SK-N-SH treated with all-trans-retinoic acid at 6 μM for 48 hours (cell line): Measurements from ENCODE around the gene TRABD2A.

Experiments
- ARNTL ChIP-seq: fragments of 450-650 bp; formaldehyde crosslinking; IDR thresholded peaks from 2 replicates; pipeline ENCODE4 v1.5.0; 2020; ENCODE audit warnings: low read depth, mild to moderate bottlenecking, moderate library complexity, borderline replicate concordance
- BACH2 ChIP-seq: fragments of 250-450 bp; sonication (Bioruptor Pico); IDR thresholded peaks from 2 replicates; pipeline ENCODE4 v1.9.0; 2021; ENCODE audit warnings: mild to moderate bottlenecking, borderline replicate concordance
- CSDC2 ChIP-seq: fragments of 250-450 bp; sonication (Bioruptor Pico); IDR thresholded peaks from 2 replicates; pipeline ENCODE4 v1.5.0; 2020; ENCODE audit warnings: mild to moderate bottlenecking, moderate library complexity
- CSRNP3 ChIP-seq: fragments of 250-450 bp; sonication (Bioruptor Pico); IDR thresholded peaks from 2 replicates; pipeline ENCODE4 v1.5.1; 2021; ENCODE audit warnings: mild to moderate bottlenecking, moderate library complexity
- ISL1 ChIP-seq: fragments of 250-450 bp; sonication (Bioruptor Pico); IDR thresholded peaks from 2 replicates; pipeline ENCODE4 v2.1.2; 2022; ENCODE audit warnings: mild to moderate bottlenecking, moderate library complexity
- PATZ1 ChIP-seq: fragments of 250-450 bp; sonication (Bioruptor Pico); IDR thresholded peaks from 2 replicates; pipeline ENCODE4 v1.8.0; 2020; ENCODE audit warnings: mild to moderate bottlenecking, moderate library complexity, borderline replicate concordance
- PPARA ChIP-seq: fragments of 250-450 bp; sonication (Bioruptor Pico); IDR thresholded peaks from 2 replicates; pipeline ENCODE4 v1.5.0; 2020; ENCODE audit warnings: mild to moderate bottlenecking, borderline replicate concordance
- RARB ChIP-seq: fragments of 250-450 bp; sonication (Bioruptor Pico); IDR thresholded peaks from 2 replicates; pipeline ENCODE4 v1.8.0; 2021; ENCODE audit warnings: mild to moderate bottlenecking, moderate library complexity
- SNAI2 ChIP-seq: fragments of 250-450 bp; sonication (Bioruptor Pico); IDR thresholded peaks from 2 replicates; pipeline ENCODE4 v1.5.0; 2020; ENCODE audit warnings: mild to moderate bottlenecking, moderate library complexity
- TOX ChIP-seq: fragments of 250-450 bp; sonication (Bioruptor Pico); IDR thresholded peaks from 2 replicates; pipeline ENCODE4 v1.8.0; 2021; ENCODE audit warnings: mild to moderate bottlenecking, moderate library complexity, borderline replicate concordance
- ZNF565 ChIP-seq: fragments of 450-650 bp; formaldehyde crosslinking; conservative IDR thresholded peaks from 2 replicates; pipeline ENCODE4 v1.5.0; 2020; ENCODE audit warnings: low read depth, mild to moderate bottlenecking, moderate library complexity
- ZNF70 ChIP-seq: fragments of 450-650 bp; formaldehyde crosslinking; IDR thresholded peaks from 2 replicates; pipeline ENCODE4 v1.5.0; 2020; ENCODE audit warnings: mild to moderate bottlenecking, moderate library complexity

GRCh38 chr2:84878896-84879583 is 1.8 kb downstream of the TRABD2A start:
- TF ChIP-seq PATZ1 (CRISPR knock-in tag) = no peak
- no peak for TF ChIP-seq ZNF70
- no peak for TF ChIP-seq SNAI2
- no peak for TF ChIP-seq CSRNP3 (CRISPR knock-in tag)
- no peak for TF ChIP-seq RARB (CRISPR knock-in tag)
- no peak for TF ChIP-seq ARNTL
- TF ChIP-seq ISL1 (CRISPR knock-in tag) = no peak
- no peak for TF ChIP-seq PPARA (CRISPR knock-in tag)
- TF ChIP-seq BACH2 (CRISPR knock-in tag) = no peak
- TF ChIP-seq TOX (CRISPR knock-in tag) = no peak
- no peak for TF ChIP-seq CSDC2 (CRISPR knock-in tag)
- TF ChIP-seq ZNF565 (CRISPR knock-in tag) = no peak
